ENCODE measurements around the gene PTPRB.

DNA sequence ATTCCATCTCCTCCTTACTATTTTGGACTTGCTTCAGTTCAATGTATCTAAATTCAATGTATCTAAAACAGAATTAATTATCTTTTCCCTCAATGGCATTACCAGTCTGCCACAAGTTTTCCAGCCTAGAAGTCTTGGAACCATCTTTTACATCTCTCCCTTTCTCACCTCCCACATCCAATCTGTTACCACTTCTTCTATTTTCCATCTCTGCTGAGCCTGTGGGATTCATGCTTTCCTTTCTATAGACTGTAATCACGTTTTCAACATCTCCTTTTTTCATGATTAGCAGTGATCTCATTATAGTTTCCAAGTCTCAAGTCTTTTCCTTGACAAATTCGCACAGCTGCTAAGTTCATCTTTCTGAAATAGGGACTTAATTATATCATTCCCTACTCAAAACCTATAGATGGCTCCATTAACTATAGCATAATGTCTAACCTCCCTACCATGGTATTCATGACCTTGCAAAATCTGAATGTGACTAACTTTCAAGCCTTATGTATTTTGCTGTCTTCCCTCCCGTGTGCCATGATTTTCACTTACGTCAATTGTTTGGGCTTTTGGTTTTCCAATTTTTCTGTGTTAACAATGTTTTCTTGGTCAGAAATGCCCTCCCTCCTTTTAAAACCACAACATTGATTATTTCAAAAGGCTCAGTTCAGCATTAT is 20.5 kb upstream of the PTPRB start:
- TF ChIP-seq, protein P1, sequence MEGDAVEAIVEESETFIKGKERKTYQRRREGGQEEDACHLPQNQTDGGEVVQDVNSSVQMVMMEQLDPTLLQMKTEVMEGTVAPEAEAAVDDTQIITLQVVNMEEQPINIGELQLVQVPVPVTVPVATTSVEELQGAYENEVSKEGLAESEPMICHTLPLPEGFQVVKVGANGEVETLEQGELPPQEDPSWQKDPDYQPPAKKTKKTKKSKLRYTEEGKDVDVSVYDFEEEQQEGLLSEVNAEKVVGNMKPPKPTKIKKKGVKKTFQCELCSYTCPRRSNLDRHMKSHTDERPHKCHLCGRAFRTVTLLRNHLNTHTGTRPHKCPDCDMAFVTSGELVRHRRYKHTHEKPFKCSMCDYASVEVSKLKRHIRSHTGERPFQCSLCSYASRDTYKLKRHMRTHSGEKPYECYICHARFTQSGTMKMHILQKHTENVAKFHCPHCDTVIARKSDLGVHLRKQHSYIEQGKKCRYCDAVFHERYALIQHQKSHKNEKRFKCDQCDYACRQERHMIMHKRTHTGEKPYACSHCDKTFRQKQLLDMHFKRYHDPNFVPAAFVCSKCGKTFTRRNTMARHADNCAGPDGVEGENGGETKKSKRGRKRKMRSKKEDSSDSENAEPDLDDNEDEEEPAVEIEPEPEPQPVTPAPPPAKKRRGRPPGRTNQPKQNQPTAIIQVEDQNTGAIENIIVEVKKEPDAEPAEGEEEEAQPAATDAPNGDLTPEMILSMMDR (IDR thresholded peaks at IDR 0.05): no peak
- no peak for TF ChIP-seq POLR2A (IDR thresholded peaks at IDR 0.05)
